Ecto neural progenitor cell (in vitro differentiated cells): Measurements from ENCODE around the gene OTOA.
"Not testable (repeated sequence)": the region's sequence is repeated elsewhere in the genome, so short reads cannot be mapped to it uniquely, and the experiment has no call there.

Experiments used
- DNase-seq: peaks from one replicate; pipeline ENCODE4 v3.0.0-alpha.2; 2018; ENCODE audit warnings: low spot score

Gene OTOA

GRCh38 chr16:21641916-21642315, 21.9 kb upstream of the OTOA start:
- DNase-seq: no peak

DNA sequence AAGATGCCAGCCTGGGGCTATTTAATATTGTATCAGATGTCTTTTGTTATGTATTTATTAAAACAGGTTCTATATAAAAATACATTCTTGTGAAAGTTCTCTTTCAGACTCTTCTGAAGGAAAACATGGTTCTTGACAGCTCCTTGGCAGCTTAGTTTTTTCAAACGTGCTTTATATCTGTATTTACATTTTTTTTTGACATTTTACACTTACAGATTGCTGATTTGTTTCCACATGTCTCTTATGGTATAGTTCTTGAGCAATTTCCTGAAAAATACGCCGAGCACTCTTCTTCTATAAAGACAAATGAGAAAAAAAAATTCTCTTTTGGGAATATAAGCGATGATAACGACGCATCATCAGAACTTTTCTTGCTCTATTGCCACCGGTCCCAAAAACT, 20.9 kb upstream of the OTOA start:
- DNase-seq: no peak

- DNase-seq: no peak
These were observed 20.0 kb upstream of the OTOA start for GRCh38 chr16:21643785-21644184.

DNA sequence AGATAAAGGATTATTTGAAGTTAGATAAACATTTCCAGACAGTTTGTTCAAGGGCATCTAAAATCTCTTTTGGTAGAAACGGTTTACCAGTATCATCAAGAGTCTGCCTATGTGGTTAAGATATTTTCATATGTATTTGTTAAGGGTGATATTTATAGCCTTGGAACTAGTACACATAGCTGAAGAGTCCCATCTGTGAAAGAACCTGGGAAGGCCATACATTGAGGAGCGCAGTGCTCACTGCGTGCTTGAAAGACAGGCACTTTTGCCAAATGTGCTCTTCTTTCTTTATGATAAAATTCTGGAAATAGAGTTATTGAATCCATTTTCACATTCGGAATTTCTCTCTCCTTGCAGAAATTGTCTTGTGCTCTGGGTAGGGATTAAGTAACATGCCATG, 19.1 kb upstream of the OTOA start:
- DNase-seq: no peak

- no peak for DNase-seq
These were observed 18.5 kb upstream of the OTOA start for GRCh38 chr16:21645261-21645721.

DNA sequence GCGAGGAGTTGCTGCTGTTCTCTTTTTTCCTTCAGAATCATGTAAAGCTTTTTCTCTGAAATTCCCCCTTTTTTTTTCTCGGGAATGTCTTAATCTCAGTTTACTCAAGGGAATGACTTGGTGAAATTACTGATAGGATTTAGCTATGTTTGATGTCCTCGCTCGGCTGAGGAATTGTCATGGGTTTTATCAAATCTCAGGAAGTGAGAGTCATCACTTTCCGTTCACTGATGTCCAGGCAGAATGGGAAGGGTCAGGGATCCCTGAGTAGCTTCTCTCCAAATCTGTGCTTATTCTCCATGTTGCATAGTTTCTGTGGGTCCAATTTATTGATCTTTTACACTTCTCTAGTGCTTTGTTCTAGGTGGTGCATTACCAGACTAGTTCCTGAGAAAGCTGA, 17.7 kb upstream of the OTOA start:
- no peak for DNase-seq

DNA sequence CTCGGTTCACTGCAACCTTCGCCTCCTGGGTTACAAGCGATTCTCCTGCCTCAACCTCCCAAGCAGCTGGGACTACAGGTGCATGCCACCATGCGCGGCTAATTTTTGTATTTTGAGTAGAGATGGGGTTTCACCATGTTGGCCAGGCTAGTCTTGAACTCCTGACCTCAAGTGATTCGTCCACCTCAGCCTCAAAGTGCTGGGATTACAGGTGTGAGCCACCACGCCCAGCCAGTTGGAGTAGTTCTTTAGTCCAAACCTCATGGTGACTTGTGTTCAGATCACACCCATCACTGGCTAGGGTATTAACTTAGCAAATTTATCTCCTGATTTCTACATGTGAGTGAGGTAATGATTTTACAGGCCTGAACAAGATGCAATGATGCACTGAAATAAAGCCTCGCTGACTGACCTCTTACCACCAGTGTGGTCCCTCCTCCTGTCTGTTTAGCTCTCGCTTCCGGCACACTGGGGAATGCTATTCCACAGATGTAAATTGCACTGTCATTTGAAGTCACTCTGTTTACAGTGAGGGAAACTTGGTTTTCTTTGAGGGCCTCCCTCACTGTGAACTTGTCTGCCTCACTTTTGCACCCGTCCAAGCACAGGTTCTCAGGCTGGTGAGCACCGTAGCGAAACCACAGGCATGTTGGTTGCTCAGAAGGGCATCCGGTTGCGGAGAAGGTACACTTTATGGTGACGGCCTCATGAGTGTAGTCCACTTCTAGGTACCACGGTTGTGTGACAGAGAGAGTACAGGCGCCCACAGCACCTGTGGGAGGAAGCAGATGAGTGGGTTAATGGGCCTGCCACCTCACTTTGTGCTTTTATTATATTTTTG, 16.8 kb upstream of the OTOA start:
- no peak for DNase-seq

- no peak for DNase-seq
These were observed 16.1 kb upstream of the OTOA start for GRCh38 chr16:21647562-21648164.

DNA sequence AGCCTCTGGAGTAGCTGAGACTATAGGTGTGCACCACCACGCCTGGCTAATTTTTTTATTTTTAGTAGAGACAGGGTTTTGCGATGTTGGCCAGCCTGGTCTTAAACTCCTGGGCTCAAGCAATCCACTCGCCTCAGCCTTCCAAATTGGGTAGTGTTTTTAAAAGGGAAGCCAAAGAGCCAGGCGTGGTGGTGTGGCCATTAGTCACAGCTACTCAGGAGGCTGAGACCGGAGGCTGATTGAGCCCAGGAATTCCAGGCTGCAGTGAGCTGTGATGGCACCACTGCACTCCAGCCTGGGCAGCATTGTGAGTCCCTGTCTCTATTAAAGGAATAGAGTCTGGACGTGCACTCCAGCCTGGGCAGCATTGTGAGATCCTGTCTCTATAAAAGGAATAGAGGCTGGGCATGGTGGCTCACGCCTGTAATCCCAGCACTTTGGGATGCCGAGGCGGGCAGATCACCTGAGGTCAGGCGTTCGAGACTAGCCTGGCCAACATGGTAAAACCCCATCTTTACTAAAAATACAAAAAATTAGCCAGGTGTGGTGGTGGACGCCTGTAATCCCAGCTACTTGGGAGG, 13.9 kb upstream of the OTOA start:
- not testable (repeated sequence) for DNase-seq

DNA sequence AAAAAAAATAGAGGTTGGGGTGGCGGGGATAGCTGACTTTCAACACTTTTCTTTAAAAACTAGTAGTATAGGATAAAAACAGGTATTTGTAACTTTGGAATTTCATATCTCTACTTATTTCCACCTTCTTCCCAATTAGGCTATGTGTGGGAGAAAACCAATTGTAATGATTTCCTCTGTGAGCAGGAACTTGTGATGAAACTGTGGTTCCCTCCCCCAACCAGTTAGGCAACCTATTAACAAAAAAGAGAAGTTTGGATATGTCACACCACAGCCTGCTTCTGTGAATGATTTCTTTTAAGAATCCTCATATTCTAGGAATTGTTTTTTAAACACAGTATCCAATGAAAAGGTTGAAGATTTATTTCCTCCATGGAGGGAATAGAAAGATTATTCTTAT, 13.2 kb upstream of the OTOA start:
- DNase-seq: no peak

GRCh38 chr16:21651515-21651914, 12.3 kb upstream of the OTOA start:
- DNase-seq: no peak

GRCh38 chr16:21652453-21652852, 11.3 kb upstream of the OTOA start, which contains the start of gene IGSF6:
TSS of gene IGSF6 (minus strand) at chr16:21652608. CDS start at chr16:21652598, 10 bp downstream.
- no peak for DNase-seq

- DNase-seq: no peak
These were observed 10.2 kb upstream of the OTOA start for GRCh38 chr16:21653571-21653970.

DNA sequence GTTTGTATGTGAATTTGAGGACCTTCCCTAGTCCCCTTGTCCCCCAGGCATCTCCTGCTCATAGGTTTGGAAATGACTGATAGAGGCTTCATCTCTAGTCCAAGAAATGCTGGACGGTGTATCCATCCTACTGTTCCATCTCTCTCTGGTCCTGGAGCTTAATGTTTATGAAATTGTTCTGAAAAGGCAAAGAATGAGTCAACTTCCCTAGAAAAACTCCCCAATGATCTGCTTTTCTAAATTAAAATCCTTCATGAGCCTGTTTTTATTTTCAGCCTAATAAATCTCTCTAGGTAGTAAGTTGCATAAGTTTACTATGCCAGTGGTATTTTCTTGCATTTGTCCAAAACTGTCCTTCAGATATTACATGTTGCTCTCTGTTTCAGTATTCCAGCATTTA, 9.3 kb upstream of the OTOA start:
- DNase-seq: no peak

DNA sequence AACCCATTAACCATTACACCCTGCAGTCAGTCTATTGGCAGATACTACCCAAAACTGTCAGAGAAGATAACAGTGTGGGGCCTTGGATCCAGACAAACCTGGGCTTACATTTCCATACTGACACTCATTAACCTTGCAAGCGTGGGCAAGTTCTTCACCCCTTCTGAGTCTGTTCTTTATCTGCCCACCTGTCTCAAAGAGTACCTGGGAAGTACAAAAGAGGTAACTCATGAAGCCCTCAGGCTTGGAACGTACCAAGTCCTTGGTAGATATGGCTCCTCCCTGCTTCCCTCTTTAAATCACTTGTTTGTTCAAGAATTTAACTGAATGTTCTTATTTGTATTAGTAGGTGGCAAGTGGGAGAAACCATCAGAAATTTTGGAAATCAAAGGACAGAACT, 8.9 kb upstream of the OTOA start:
- no peak for DNase-seq

DNA sequence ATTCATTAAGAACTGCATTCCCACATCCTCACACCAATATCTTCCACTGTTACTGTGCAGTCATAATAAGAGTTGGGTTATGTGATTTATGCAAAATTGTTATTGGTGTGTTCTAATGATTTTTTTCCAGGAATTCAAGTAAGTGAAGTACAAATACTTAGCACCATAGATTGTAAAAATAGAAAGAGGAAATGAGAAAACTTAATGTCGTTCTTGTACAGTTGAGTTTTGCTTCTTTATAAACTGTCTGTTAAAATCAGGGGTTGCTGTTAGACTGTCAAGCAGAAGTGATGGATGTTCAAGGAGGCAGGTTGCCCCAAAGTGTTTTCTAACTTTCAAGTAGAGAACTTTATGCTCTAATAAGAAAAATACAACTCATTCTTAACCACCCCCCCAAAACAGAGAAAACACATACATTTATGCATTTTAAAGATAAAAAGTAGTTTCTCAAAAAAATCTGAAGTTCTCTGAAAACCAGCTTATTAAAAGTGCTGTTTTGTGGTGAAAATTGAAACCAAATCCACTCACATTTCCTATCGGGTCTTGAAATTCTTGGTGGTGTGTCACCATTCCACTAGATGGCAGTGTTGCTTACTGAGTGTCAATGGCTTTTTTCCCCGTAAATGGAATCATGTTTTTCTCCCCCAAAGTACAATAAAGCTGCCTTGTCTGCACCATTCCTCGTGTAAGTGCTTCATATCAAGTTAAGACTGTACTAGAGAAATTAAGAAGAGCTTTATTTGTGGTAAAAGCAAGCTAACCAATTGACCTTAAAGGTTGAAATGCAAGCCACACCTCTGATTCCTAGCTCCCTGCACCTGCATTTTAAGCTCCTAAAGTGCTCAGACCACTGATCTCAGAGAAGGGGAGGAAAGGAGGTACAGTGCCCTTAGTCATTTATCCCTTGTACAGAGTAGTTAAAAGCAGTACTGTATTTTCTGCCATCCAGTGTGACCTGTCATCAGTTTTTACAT, 6.7 kb upstream of the OTOA start:
- DNase-seq: no peak

DNA sequence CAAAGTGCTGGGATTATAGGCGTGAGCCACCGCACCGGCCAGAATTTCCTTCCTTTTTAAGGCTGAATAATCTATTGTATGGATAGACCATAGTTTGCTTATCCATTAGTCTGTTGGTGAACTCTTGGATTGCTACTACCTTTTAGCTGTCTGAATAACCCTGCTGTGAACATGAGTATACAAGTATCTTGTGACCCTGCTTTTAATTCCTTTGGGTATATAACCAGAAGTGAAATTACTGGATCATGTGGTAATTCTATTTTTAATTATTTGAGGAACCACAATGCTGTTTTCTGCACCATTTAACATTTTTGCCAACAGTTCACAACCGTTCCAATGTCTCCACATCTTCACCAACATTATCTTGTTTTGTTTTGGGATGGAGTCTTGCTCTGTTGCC, 4.6 kb upstream of the OTOA start:
- DNase-seq: no peak

- no peak for DNase-seq
These were observed 1.2 kb downstream of the OTOA start for GRCh38 chr16:21664801-21665492.

- DNase-seq: no peak
These were observed 3.0 kb downstream of the OTOA start for GRCh38 chr16:21666772-21667171.

GRCh38 chr16:21667575-21667974, 3.8 kb downstream of the OTOA start:
- DNase-seq: no peak

GRCh38 chr16:21673469-21673868, 9.7 kb downstream of the OTOA start:
- no peak for DNase-seq
